SK-N-MC (cell line): ENCODE results near the gene ADGRL1.

ENCODE experiments used
- DNase-seq: peaks from one replicate; pipeline ENCODE4 v3.0.0-alpha.2; 2011; ENCODE audit warnings: low read depth, low spot score
- H3K27ac ChIP-seq: fragments of 200-600 bp; sonication (generic); 2 replicates; pipeline ENCODE4 v1.5.1; 2016; ENCODE audit warnings: mixed run types
- H3K36me3 ChIP-seq: fragments of 200-600 bp; sonication (generic); 2 replicates; pipeline ENCODE4 v1.6.1; 2017; ENCODE audit warnings: antibody characterized with exemption, low read length, mixed read lengths; ENCODE audit not compliant: insufficient read depth
- H3K4me3 ChIP-seq: fragments of 200-600 bp; sonication (generic); 2 replicates; pipeline ENCODE4 v1.5.1; 2016
- H3K9ac ChIP-seq: fragments of 200-600 bp; sonication (generic); 2 replicates; pipeline ENCODE4 v1.8.0; 2017; ENCODE audit warnings: mixed run types, mixed read lengths; ENCODE audit not compliant: insufficient read length
- H3K9me3 ChIP-seq: fragments of 200-600 bp; sonication (generic); 2 replicates; pipeline ENCODE4 v1.6.1; 2017; ENCODE audit warnings: low read depth, mild to moderate bottlenecking, antibody characterized with exemption, low read length, moderate library complexity, mixed read lengths
- EZH2 ChIP-seq: fragments of 200-600 bp; sonication (generic); IDR thresholded peaks from one replicate; pipeline ENCODE4 v1.6.1; 2017; ENCODE audit warnings: antibody characterized with exemption
- FOXP2 ChIP-seq: optimal IDR thresholded peaks from 2 replicates; pipeline ENCODE3; 2011; ENCODE audit warnings: mild to moderate bottlenecking, moderate library complexity; ENCODE audit not compliant: insufficient read depth; ENCODE audit errors: extremely low read length, control extremely low read depth
- POLR2AphosphoS5 ChIP-seq: IDR thresholded peaks from 2 replicates; pipeline ENCODE4 v1.6.1; 2012; ENCODE audit warnings: mild to moderate bottlenecking, low read depth, low read length, borderline replicate concordance

Gene ADGRL1

DNA sequence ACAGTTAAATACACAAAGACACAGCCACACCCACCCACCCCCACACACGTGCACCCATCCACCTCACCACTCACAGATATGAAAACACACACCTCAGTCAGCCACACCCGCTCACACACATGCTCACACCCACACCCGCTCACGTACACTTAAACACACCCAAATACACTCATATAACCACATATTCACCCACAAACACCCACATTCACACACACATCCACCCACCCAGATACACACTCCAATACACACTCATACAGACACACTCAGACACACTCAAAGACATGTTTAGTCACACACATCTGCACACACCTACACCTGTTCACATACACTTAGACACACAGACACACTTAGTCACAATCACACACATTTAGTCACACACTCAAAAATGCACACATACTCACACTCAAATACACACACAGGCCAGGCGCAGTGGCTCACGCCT, 30.6 kb downstream of the ADGRL1 start:
- H3K4me3 ChIP-seq = no peak overlapping the region
- TF ChIP-seq POLR2AphosphoS5 (no peak), FOXP2 (no peak), EZH2 (no peak)
- H3K36me3 ChIP-seq = peaks cover 64% of the 10 kb centered on the region
- no peak overlapping the region for H3K27ac ChIP-seq
- no peaks in the 10 kb centered on the region for H3K9me3 ChIP-seq
- DNase-seq = no peak
- no peak overlapping the region for H3K9ac ChIP-seq

DNA sequence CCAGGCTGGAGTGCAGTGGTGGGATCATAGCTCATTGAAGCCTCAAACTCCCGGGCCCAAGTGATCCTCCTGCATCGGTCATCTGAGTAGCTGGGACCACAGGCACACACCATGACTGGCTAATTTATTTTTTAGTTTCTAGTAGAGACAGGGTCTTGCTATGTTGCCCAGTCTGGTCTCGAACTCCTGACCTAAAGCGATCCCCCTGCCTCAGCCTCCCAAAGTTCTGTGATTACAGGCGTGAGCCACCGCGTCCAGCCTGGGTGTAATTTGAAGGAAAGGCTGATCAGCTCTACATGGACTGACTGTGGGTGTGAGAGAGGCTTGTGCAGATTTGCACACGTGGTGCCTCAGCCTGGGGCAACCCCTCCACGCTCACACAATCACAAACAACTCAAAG, 31.1 kb downstream of the ADGRL1 start:
- no peak for TF ChIP-seq EZH2
- no peak for TF ChIP-seq FOXP2
- no peak for TF ChIP-seq POLR2AphosphoS5
- peaks cover 69% of the 10 kb centered on the region for H3K36me3 ChIP-seq
- H3K4me3 ChIP-seq = no peak overlapping the region
- no peak overlapping the region for H3K27ac ChIP-seq
- H3K9ac ChIP-seq = no peak overlapping the region
- no peaks in the 10 kb centered on the region for H3K9me3 ChIP-seq
- DNase-seq = no peak

DNA sequence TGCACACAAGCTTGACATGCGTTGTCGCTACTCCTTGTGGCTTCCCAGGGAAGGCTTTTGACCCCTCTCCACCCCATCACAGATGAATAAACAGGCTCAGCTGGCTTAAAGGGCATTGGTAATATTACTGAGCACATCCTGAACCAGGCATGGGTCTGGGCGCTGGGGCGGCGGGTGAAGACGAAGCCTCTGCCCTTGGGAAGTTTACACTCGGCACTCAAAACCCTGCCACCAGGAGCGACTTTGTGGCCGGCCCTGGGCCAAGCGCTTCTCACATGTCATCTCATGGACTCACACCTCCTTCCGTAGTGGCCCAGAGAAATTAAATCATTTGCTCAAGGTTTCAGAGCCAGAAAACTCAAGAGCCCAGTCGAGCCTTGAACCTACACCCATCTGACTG, 37.0 kb downstream of the ADGRL1 start:
- H3K4me3 ChIP-seq = no peak overlapping the region
- H3K27ac ChIP-seq = no peak overlapping the region
- H3K9me3 ChIP-seq = no peaks in the 10 kb centered on the region
- H3K9ac ChIP-seq = no peak overlapping the region
- DNase-seq = no peak
- no peak for TF ChIP-seq EZH2
- no peak for TF ChIP-seq POLR2AphosphoS5
- no peak for TF ChIP-seq FOXP2
- H3K36me3 ChIP-seq = peaks cover 50% of the 10 kb centered on the region

DNA sequence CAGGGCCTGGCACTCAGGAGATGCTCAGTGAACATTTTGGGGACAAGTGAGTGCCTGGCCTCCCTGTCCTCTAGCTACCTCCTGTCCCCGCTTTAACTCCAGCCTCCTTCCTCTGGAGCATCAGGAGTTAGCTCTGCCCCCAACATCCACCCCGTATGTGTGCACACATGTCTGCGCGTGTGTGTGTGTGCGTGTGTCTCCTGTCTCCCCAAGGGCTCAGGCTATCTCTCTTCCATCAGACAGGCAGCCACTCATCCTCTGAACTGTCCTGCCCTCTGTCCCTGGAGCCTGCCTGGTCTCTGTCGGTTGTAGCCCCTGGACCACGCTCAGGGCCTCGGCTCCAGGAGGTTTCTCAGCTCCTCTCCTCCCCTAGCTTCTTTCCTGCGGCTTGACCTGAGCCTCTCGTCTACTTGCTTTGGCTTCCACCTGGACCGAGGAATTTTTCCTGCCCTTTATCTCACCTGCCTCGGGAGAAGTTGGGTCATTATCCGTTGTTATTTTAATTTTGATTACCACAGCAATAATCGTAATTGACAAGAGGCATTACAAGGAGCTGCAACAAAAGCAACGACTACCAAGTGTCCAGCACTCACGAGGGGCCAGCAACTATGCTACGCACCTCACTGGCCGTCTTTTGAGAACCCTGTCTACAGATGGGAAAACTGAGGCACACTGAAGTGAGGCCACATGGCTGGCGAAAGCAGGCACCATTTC, 37.6 kb downstream of the ADGRL1 start:
- no peak for TF ChIP-seq EZH2
- TF ChIP-seq POLR2AphosphoS5 = no peak
- TF ChIP-seq FOXP2 = no peak
- Histone ChIP-seq H3K36me3 (peaks cover 46% of the 10 kb centered on the region), H3K4me3 (no peak overlapping the region), H3K27ac (no peak overlapping the region), H3K9me3 (no peaks in the 10 kb centered on the region), H3K9ac (no peak overlapping the region)
- DNase-seq = no peak

DNA sequence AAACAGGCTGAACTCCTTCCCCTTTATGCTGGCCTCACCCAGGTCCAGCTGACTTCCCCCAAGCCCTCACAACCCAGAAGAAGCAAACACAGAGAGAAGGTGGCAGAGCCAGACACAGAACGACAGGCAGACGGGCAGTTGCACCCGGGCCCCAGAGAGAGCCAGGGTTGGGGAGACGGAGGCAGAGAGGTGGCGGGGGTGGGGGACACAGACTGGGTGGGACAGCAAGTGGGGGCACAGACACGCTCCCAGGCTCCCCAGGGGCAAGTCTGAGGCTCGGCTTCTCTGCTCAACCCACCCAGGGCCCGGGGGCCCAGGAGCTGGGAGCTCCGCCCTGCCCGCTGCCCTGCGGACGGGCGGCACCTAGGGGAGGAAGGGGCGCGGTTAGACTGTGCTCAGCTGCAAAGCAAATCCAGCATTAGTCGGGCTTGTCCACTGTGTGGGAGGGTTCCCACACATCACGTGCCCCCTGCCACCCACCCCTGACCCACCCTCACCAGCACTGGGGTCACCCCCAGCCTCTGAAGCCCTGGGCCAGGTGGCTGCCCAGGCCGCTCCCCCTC, 38.3 kb downstream of the ADGRL1 start:
- Histone ChIP-seq H3K36me3 (peaks cover 41% of the 10 kb centered on the region), H3K9me3 (no peaks in the 10 kb centered on the region), H3K9ac (no peak overlapping the region), H3K4me3 (no peak overlapping the region), H3K27ac (no peak overlapping the region)
- DNase-seq = no peak
- TF ChIP-seq EZH2 (no peak), POLR2AphosphoS5 (no peak), FOXP2 (no peak)

DNA sequence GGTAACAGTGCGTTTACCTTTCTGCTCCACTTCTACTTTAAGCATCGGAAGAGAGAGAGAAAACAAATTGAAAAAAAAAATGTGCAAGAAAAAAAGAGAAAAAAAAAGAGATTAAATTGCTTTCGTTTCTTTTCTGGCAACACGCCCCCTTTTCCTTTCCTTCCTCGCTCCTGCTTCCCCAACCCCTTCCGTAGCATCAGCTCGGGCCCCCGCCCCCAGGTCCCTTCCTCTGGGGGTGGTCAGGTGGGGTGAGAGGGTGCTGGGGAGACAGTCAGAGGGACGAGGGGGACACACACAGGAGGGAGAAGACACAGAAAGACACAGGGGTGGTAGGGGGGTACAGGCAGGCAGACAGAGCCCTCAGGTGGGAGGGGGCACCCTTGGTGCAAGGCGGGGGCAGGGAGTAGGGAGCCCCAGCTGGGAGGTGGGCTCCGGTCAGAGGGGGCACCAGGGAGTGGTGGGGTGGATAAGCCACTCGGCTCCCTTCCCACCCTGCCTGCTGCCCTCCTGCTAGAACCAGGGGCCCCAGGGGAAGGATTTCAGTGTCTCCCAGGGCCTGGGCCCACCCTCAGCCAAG, 38.9 kb downstream of the ADGRL1 start:
- Histone ChIP-seq H3K9ac (no peak overlapping the region), H3K4me3 (no peak overlapping the region), H3K27ac (no peak overlapping the region), H3K9me3 (no peaks in the 10 kb centered on the region), H3K36me3 (peaks cover 39% of the 10 kb centered on the region)
- TF ChIP-seq EZH2 = no peak
- no peak for TF ChIP-seq POLR2AphosphoS5
- TF ChIP-seq FOXP2 = no peak
- DNase-seq = no peak

DNA sequence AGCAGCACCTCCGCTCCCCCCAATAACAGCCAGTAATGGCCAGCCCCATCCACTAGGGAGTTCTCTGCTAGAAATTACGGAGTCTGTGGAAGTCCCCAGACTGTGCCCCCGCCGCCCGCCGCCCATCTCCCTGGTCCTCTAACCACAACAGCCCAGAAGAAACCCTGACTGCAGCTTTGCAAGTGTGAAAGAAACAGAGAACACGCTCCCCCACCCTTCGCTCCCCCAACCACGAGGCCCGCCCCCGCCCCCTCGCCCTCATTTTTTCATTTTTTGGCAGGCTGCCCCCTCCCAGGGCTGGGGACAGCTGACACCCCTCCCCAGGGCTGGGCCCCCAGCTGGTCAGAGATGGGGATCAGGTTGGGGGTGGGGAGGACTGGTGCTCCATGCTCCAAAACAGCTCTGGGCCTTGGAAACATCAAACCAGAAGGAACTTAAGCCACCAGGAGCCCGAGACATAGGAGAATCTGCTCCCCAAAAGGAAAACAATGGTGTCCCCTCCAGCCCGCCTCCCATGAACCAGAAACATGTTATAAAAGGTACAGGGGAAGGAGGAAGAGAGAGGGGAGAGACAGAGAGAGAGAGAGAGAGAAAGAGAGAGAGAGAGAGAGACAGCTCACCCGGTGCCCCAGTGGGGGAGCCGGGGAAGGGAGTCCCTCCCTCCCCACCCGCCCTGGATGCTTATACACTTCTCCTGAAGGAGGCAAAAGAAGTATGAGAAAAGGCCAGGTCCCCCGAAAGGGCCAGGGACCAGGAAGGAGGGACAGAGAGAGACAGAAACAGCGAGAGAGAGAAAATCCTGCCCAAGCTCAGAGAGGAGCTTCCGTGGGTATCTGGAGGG, 39.8 kb downstream of the ADGRL1 start:
- no peak for TF ChIP-seq EZH2
- TF ChIP-seq FOXP2 = no peak
- no peak for TF ChIP-seq POLR2AphosphoS5
- Histone ChIP-seq H3K9ac (no peak overlapping the region), H3K36me3 (peaks cover 33% of the 10 kb centered on the region), H3K27ac (no peak overlapping the region), H3K4me3 (no peak overlapping the region), H3K9me3 (no peaks in the 10 kb centered on the region)
- no peak for DNase-seq
